Gastrocnemius medialis (tissue), 4 donors: ENCODE data around the gene SMAD3. TPM values are rescaled to one million over a fixed set of nuclear protein-coding genes. Genes with fewer than 3 reads are reported as not detected.
A peak's percentile ranks its signal among the peaks of the same experiment; 100 is the strongest.

Experiments
- ATAC-seq, 2 donors: fragments of 150-250 bp; one replicate each; pipeline ENCODE4 v1.9.1; 2016
- DNase-seq, 2 donors: peaks; one replicate each; pipeline ENCODE4 v3.0.0-alpha.2; 2019
- H3K27ac ChIP-seq, 4 donors: fragments of 200-600 bp; sonication (generic); 1 replicate in 1 of 4; 2 replicates in 3 of 4; pipeline ENCODE4 v1.5.1; 2016 to 2018; ENCODE audit warnings: mild to moderate bottlenecking in 2 of 4, moderate library complexity in 1 of 4
- H3K27me3 ChIP-seq, 3 donors: fragments of 200-600 bp; sonication (generic) in 2 of 3; 1 replicate in 1 of 3; 2 replicates in 2 of 3; pipeline versions ENCODE4 v1.5.1 to v1.6.0; 2016 to 2019; ENCODE audit warnings: mild to moderate bottlenecking in 1 of 3, moderate library complexity in 1 of 3
- H3K36me3 ChIP-seq, 2 donors: fragments of 200-600 bp; sonication (generic) in 1 of 2; one replicate each; pipeline ENCODE4 v1.5.1; 2017 to 2018
- H3K4me1 ChIP-seq, 2 donors: fragments of 200-600 bp; sonication (generic) in 1 of 2; one replicate each; pipeline ENCODE4 v1.5.1; 2016 to 2017; ENCODE audit warnings: mild to moderate bottlenecking in 2 of 2
- H3K4me3 ChIP-seq, 4 donors: fragments of 200-600 bp; sonication (generic) in 3 of 4; 1 replicate in 1 of 4; 2 replicates in 3 of 4; pipeline ENCODE4 v1.5.1; 2016 to 2019; ENCODE audit warnings: mild to moderate bottlenecking in 2 of 4
- H3K9me3 ChIP-seq, 3 donors: fragments of 200-600 bp; sonication (generic) in 2 of 3; 1 replicate in 1 of 3; 2 replicates in 2 of 3; pipeline ENCODE4 v1.5.1; 2016 to 2019
- CTCF ChIP-seq, 5 experiments: fragments of 450-650 bp in 3 of 5; fragments of 200-600 bp in 2 of 5; sonication (generic) in 2 of 5; IDR thresholded peaks in 4 of 5; conservative IDR thresholded peaks in 1 of 5; 1 replicate in 4 of 5; 2 replicates in 1 of 5; pipeline ENCODE4 v1.5.1; 2016 to 2019; ENCODE audit warnings: antibody characterized with exemption in 5 of 5, mild to moderate bottlenecking in 3 of 5, moderate library complexity in 3 of 5
- POLR2A ChIP-seq, 2 donors: fragments of 450-650 bp; IDR thresholded peaks; one replicate each; pipeline ENCODE4 v1.6.1; 2017; ENCODE audit warnings: antibody characterized with exemption in 2 of 2, mild to moderate bottlenecking in 2 of 2, moderate library complexity in 2 of 2
- in situ Hi-C, 4 donors: fragments of 200-750 bp; cut with MboI; loops; one replicate each; pipeline versions ENCODE4 v1.15.0 to v1.8.0; 2017; ENCODE audit warnings: low sequenced_read_pairs in 4 of 4
- intact Hi-C: fragments of 100-400 bp; cut with DNase I; formaldehyde crosslinking; loops from one replicate; pipeline ENCODE4 v1.15.1; 2023; ENCODE audit warnings: low total_unique reads
- total RNA-seq, 4 donors: library from RNA; depleted of rRNA; stranded (reverse); fragments of >200 nt; gene quantifications; one replicate each; pipeline versions ENCODE4 v1.1.0 to v1.2.3, GENCODE V29; 2016

The SMAD3 gene
- total RNA-seq, 4 donors from 2014 or later, result 15.9 to 61.7 (median 26.3) TPM

GRCh38 chr15:67166280-67167009 lies 101.0 kb downstream of the SMAD3 start:
- intact Hi-C loops, result loop anchor here (5.0 kb wide), 1 partner anchor 36 kb away; no protein-coding TSS in a partner anchor
- DNase-seq, result peak in 1 of 2 donors; percentile 49
- no peak overlapping the region for H3K4me3 ChIP-seq
- in situ Hi-C loops, result no loop called here
- H3K27ac ChIP-seq, result peak overlapping the region; percentile 85 to 99 (median 95)
- no peak for ATAC-seq
- H3K9me3 ChIP-seq, result no peaks in the 10 kb centered on the region
- TF ChIP-seq POLR2A (IDR thresholded peaks at IDR 0.05) (no peak), CTCF (IDR thresholded peaks at IDR 0.05 in 4 of 5, conservative IDR thresholded peaks at IDR 0.05 in 1 of 5) (no peak)
- H3K36me3 ChIP-seq, result peaks cover 0 to 8% of the 10 kb centered on the region in 2 donors
- H3K4me1 ChIP-seq, result peaks cover 90 to 91% of the 10 kb centered on the region in 2 donors
- H3K27me3 ChIP-seq, result no peaks in the 10 kb centered on the region

DNA sequence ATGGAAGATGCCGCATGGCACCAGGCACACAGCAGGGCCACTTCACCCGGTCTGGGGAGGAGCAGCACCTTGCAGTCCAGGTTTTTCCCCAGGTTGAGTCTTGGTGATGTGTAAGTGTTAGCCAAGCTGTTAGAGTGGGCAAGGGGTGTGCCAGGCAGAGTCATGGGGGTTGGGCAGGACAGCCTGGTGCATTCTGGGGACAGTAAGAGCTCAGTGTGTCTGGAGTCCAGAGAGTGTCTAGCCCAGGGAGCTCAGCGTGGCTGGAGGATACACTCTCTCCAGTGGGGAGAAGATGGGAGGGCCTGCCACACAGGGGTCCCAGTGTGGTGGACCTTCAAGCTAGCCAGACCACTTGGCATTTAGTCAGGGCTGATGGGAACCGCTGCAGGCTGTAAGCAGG lies 101.7 kb downstream of the SMAD3 start:
- H3K27ac ChIP-seq, result peak overlapping the region; percentile 85 to 99 (median 95)
- intact Hi-C loops, result loop anchor here (5.0 kb wide), 1 partner anchor 35 kb away; no protein-coding TSS in a partner anchor

GRCh38 chr15:67168694-67169093 lies 103.3 kb downstream of the SMAD3 start:
- in situ Hi-C loops (no loop called here), intact Hi-C loops (loop anchor here (1.0 to 5.0 kb wide), 5 partner anchors 17 to 87 kb away; no protein-coding TSS in a partner anchor)
- Histone ChIP-seq H3K9me3 (no peaks in the 10 kb centered on the region), H3K4me3 (peak overlapping the region in 1 of 4 donors; percentile 7), H3K27ac (peak overlapping the region; percentile 85 to 99 (median 95)), H3K4me1 (peaks cover 90 to 91% of the 10 kb centered on the region in 2 donors), H3K36me3 (peaks cover 0 to 8% of the 10 kb centered on the region in 2 donors), H3K27me3 (no peaks in the 10 kb centered on the region)
- ATAC-seq (peak in 1 of 2 donors; percentile 13), DNase-seq (peak in 1 of 2 donors; percentile 74)
- TF ChIP-seq CTCF (IDR thresholded peaks at IDR 0.05 in 4 of 5, conservative IDR thresholded peaks at IDR 0.05 in 1 of 5) (no peak), POLR2A (IDR thresholded peaks at IDR 0.05) (no peak)

More for the DNA sequence above, 101.7 kb downstream of the SMAD3 start:
- peaks cover 0 to 8% of the 10 kb centered on the region in 2 donors for H3K36me3 ChIP-seq
- TF ChIP-seq CTCF (IDR thresholded peaks at IDR 0.05 in 4 of 5, conservative IDR thresholded peaks at IDR 0.05 in 1 of 5), result no peak
- TF ChIP-seq POLR2A (IDR thresholded peaks at IDR 0.05), result no peak
- no peaks in the 10 kb centered on the region for H3K27me3 ChIP-seq
- H3K4me3 ChIP-seq, result no peak overlapping the region
- in situ Hi-C loops, result no loop called here
- peak in 1 of 2 donors; percentile 52 for DNase-seq
- no peaks in the 10 kb centered on the region for H3K9me3 ChIP-seq
- H3K4me1 ChIP-seq, result peaks cover 90 to 91% of the 10 kb centered on the region in 2 donors
- no peak for ATAC-seq

DNA sequence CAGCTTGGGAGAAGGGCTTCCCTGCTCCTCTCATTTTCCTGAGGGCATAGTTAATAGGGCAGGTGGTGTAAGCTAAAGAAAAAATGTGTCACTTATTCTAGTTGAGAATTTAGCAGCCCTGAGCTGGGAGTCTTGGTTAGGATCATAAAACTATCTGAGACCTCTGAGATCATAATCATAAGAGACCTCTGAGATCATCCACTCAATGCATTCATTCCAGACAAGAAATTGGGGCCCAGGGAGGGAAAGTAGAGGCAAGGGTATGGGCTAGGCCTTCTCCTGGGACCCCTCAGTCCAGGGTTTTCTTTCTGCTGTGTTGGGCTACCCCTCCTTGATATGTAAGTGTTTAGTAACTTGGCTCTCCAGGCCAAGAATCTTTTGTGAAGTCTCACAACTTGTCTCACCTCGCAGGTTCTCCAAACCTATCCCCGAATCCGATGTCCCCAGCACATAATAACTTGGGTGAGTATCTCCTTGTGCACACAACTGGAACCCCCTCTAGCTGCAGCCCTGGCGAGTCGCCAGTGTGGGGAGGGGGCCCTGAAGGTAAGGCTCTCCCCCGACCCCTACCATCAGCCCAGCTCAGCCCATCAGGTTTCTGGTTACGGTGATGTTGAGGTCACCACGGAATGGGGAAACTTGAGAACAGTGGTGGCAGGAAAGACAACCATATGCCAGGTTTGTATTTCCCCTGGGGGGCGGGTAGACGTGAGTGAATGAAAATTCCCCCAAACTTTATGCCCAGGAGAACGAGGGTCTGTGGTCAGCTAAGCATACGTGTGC lies 104.9 kb downstream of the SMAD3 start:
- intact Hi-C loops (no loop called here), in situ Hi-C loops (no loop called here)
- TF ChIP-seq POLR2A (IDR thresholded peaks at IDR 0.05), result no peak
- no peak for TF ChIP-seq CTCF (IDR thresholded peaks at IDR 0.05 in 4 of 5, conservative IDR thresholded peaks at IDR 0.05 in 1 of 5)
- ATAC-seq, result no peak
- Histone ChIP-seq H3K4me3 (no peak overlapping the region), H3K4me1 (peaks cover 85 to 87% of the 10 kb centered on the region in 2 donors), H3K36me3 (peaks cover 0 to 11% of the 10 kb centered on the region in 2 donors), H3K27me3 (no peaks in the 10 kb centered on the region), H3K9me3 (no peaks in the 10 kb centered on the region), H3K27ac (peak overlapping the region; percentile 85 to 99 (median 95))
- peak in 1 of 2 donors; percentile 47 for DNase-seq
